ENCODE results near the gene SLC25A13. TPM values are rescaled to one million over a fixed set of nuclear protein-coding genes. Genes with fewer than 3 reads are reported as not detected.
"Not testable (repeated sequence)": the region's sequence is repeated elsewhere in the genome, so short reads cannot be mapped to it uniquely, and the experiment has no call there.

The SLC25A13 gene
- total RNA-seq, 1 donor from 2014 or later = 30.5 TPM

DNA sequence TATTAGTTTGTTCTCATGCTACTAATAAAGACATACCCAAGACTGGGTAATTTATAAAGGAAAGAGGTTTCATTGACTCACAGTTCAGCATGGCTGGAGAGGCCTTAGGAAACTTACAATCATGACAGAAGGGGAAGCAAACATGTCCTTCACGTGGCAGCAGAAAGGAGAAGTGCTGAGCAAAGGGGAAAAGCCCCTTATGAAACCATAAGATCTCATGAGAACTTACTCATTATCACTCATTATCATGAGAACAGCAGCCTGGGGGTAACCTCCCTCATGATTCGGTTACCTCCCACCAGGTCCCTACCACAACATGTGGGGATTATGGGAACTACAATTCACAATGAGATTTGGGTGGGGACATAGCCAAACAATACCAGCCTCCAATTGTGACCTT is 4.9 kb upstream of the SLC25A13 start:
- DNase-seq (ENCODE audit: low spot score) = not testable (repeated sequence)

DNA sequence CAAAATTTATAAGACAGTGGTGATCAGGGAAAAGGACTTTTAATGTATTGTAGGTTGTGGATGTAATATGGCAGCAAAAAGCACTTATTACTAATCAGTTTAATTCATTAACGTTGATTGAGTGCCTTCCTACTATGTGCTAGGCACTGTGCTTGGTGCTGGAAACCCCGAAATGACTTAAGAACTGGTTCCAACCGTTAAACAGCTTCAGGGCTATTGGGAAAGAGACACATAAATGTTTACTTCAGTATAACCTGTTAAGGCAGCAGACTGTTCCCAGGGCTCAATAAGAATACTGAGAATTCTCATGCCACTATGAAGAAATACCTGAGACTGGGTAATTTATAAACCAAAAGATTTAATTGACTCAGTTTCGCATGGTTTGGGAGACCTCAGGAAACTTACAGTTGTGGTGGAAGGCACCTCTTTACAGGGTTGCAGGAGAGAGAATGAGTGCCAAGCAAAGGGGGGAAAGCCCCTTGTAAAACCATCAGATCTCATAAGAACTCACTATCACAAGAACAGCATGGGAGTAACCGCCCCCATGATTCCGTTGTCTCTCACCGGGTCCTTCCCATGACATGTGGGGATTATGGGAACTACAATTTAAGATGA is 1.1 kb upstream of the SLC25A13 start:
- DNase-seq (ENCODE audit: low spot score) = no peak

DNA sequence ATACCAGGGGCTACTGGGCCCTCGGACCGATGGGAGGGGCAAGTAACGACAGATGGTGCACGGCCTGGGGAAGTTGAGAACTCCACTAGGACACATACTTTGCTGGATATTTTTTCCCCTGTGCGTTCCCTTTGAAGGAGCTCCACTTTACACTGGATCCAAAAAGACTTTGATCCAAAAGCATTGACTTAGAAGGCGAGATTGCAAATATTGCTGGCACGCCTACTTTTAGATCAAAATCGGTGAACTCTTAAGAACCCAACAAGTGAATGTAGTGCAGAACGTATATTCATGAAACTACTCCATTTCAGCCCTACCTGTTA is 436 bp upstream of the SLC25A13 start:
- DNase-seq (ENCODE audit: low spot score) = no peak

DNA sequence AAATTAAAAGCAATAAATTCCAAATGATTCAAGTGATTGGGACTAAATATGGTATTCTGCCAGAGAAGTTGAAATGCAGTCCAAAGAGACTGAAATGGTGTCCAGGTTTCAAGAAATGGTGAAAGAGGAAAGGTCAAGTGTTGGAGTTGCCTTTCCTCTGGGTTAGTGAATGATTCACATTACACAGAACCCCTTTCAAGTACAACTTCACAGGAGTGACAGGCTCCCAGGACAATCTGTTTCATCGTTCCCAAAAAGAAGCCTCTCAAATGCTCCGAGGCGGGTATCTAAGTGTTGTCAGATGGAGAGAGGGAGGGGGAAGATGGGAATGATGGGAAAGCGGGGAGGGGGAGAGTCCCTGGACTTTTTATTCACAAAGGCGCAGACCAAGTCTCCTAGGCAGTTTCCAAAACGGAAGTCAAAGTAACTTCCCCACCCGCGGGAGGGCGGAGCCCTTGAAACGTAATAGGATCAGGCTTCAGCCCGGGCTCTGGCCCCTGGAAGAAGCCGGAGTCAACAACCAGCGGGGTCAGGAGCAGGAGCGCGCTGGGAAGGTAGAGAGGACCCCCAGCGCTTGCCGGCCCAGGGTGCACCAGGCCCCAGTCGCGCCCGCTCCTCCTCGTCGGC is 754 bp downstream of the SLC25A13 start:
- DNase-seq (ENCODE audit: low spot score) = peak; percentile 93

DNA sequence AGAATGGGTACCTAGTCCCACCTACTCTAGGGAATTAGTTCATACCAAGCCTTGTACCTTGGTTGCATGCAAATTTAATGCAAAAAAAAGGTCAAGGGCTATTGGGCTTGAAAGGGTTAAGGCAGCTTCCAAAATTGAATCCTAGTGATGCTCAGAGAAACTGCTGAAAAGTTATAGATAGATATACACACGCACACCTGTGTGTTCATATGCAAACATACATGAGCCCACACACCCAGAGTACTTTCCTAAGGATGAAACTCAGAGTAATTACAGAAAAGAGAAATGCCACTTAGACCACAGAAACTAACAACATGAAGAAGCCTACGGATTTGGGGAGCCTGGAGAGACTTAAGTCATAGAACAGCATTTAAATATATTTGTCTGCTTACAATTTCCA is 1.5 kb downstream of the SLC25A13 start:
- no peak for DNase-seq (ENCODE audit: low spot score)

DNA sequence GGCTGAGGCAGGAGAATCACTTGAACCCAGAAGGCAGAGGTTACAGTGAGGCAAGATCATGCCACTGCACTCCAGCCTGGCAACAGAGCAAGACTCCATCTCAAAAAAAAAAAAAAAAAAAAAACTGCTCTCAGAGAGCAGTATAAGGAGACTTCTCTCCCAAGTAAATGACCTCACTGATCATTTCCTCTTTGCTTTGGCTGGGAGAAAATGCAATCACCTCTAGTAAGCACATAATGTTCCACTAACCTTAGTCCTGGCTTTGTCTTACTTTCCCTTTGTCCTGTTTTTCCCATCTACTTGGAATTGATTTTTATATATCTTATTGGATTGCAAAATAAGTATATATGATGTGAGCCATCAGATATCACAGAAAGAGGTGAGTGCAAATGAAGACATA is 2.5 kb downstream of the SLC25A13 start:
- no peak for DNase-seq (ENCODE audit: low spot score)

DNA sequence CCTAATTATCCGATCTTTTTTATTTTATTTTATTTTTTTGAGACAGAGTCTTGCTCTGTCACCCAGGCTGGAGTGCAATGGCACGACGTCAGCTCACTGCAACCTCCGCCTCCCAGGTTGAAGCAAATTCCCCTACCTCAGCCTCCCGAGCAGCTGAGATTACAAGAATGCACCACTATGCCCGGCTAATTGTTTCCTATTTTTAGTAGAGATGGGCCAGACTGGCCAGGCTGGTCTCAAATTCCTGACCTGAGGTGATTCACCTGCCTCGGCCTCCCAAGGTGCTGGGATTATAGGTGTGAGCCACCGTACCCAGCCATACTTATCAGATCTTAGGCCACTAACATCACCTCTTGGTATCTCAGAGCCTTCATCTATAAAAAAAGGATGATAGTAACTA is 4.9 kb downstream of the SLC25A13 start:
- no peak for DNase-seq (ENCODE audit: low spot score)

DNA sequence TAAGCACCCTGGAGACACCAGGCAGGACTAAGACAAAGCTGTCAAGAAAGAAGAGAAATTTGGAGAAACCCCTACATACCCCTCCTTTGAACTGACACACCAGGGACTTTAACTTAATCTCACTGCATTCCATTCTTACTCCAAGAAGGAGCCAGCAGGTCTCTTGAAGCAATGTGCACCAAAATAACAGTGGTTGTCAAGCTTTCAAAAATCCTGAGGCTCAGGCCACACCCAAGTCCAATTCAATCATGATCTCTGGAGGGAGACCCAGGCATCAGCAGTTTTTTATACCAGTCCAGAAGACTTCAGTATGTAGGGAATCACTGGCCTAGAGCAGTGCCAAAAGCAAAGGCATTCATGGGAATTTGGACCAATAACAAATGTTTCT is 6.8 kb downstream of the SLC25A13 start:
- DNase-seq (ENCODE audit: low spot score) = no peak

DNA sequence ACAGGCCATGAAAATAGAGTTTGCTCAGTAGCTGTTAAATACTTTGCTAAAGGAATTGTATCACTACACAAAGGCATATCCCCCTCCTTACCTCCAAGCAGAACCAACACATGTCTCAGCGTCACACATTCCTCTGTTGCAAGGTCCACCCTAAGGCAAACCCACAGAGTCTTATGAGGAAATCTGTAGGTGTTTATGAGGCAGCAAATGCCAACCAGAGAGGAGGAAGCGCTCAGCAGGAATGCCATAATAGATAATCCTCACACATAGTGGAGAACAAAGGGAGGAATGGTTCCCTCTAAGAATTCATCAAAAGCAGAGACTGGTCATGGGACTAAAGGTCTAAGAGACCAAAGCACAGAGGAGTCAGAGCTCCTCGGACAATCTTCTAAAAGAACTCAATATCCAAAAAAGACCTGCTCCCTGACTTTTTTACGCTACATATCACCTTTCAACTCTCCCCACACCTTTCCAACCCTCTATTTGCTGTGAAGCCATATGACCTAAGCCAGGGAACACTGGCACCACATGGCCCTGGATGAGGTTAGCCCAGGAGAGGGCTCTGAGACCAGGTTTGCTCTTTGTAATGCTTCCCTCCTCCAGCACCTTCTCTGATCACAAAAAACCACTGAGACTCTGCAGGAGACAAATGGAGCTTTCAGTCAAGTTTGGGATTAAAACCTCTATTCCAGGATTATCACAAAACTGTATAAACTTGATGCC is 7.3 kb downstream of the SLC25A13 start:
- no peak for DNase-seq (ENCODE audit: low spot score)

DNA sequence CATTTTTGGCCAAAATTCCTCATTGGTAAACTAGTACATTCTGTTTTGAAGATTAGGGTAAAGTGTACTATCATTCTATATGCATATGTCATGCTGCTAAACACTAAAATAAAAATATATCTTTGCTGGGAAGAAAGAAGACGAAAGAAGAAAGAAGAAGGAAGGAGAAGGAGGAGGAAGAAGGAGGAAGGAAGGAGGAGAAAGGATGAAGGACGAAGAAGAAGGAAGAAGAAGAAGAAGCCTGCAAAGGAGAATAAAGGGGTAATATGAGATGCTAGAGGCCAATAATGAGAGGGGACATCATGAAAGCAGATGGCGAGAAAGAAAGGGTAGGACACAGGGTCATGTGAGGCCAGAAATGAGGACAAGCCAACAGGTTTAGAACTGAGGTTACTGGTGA is 8.0 kb downstream of the SLC25A13 start:
- no peak for DNase-seq (ENCODE audit: low spot score)

DNA sequence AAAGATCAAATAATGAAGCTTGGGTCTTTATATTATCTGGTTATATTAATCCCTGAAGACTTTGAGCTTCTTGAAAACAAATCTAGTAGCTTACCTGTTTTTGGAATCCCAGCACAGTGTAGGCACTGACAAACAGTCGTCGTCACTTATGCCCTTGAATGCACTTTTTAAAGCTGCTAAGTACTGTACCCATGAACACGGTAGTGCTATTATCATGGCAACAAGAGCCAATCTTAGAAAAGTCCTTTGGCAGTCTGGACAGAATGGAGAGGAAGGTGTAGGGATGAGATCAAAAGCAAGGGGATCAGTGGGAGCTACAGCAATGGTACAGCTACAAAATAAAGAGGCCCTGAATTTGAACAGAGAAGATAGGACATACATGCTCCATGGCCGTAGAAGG is 9.4 kb downstream of the SLC25A13 start:
- no peak for DNase-seq (ENCODE audit: low spot score)

DNA sequence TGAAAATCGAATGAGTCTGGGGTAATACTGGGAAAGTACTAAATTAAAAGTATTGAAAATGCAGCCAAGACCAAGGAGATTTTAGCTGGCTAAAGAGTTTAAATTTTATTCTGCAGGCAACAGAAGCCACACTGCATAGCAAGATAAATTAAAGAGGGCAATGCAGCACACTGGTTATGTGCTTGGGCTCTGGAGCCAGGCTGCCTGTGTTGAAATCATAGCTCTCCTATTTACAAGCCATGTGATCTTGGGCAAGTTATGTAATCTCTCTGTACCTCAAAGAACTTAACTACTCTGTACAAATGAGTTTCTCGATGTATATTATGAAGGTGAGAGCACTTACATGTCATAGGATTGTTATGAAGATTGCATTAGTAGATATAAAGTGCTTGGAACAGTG is 9.9 kb downstream of the SLC25A13 start:
- no peak for DNase-seq (ENCODE audit: low spot score)

DNA sequence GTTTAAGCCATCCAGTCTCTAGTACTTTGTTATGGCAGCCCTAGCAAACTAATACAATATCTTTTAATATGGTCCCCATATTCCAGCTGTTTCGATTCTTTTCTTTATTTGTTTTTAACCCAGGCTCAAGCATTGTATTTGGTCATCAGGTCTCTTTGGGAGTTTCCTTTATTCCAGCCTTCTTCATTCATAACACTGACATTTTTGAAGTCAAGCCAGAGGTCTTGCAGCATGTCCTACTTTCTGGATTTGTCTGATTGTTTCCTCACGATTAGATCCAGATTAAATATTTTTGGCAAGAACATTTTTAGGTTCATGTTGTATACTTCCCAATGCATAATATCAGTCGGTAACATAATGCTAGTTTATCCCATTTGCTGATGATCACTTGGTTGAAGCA is 11.8 kb downstream of the SLC25A13 start:
- no peak for DNase-seq (ENCODE audit: low spot score)

DNA sequence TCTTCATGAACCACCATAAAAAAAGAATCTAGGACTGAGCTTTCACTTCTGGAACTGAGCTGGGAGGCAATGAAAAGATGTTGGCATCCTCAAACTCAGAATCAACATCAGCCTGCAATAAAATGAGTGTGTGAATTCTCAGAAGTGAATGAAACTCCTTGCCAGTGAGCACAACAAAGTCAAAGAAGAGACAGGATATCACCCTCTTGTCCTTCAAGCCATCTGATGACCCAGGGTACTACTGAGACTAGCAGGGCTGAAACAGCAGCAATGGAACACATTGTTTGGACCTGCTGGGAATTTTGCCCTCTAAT is 13.0 kb downstream of the SLC25A13 start:
- DNase-seq (ENCODE audit: low spot score) = no peak

DNA sequence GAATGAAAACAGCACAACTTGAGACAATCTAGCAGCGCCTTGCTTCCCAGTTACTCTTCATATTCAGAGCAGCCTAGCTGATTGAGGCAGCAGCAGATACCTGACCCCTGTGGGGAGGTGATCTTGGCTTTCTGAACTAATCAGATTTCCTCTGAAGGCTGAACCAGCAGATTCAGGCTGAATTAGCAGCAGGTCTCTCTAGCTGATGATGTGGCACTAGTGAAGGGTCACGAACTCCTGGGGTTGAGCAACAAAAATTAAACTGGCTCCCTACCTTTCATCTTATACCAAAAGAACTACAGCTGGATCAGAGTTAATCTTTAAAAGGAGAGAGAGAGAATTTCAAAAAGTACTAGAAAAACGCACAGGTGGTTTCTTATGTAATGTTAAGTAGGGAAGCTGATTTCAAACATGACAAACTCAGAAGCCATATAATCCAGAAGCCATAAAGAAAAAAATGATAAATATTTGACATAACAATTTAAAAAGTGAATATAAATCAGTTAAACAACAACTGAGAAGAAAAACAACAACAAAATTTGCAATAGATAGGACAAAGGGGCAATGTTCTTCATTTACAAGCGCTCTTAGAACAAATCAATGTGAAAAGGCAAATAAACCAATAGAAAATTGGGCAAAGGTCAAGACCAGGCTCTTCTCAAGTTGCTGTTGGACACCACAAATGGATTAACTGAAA is 13.5 kb downstream of the SLC25A13 start:
- no peak for DNase-seq (ENCODE audit: low spot score)

DNA sequence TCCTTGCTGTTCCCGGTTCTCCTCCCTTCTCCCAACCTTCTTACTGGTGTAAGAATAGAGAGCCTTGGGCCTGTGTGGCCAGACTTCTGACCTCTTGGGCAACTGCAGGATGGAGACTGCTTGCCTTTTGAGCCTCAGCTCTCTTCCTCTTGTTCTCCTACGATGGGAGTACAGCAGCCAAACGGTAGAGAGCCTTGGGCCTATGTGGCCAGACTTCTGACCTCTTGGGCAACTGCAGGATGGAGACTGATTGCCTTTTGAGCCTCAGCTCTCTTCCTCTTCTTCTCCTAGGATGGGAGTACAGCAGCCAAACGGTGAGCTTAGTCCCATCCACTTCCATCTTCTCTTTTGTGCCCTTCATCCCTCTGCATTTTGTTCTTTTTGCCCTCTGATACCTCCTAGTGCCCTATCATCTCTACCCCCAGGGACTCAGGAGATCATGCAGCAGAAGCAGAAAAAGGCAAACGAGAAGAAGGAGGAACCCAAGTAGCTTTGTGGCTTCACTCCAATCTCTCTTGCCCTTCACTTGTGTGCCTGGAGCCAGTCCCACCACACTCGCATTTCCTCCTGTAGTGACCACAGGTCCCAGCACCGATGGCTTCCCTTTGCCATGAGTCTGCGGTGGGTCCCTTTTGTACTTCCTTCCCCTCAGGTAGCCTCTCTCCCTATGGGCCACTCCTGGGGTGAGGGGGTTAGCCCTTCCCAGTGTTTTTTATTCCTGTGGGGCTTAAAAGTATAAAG is 15.3 kb downstream of the SLC25A13 start:
- no peak for DNase-seq (ENCODE audit: low spot score)

DNA sequence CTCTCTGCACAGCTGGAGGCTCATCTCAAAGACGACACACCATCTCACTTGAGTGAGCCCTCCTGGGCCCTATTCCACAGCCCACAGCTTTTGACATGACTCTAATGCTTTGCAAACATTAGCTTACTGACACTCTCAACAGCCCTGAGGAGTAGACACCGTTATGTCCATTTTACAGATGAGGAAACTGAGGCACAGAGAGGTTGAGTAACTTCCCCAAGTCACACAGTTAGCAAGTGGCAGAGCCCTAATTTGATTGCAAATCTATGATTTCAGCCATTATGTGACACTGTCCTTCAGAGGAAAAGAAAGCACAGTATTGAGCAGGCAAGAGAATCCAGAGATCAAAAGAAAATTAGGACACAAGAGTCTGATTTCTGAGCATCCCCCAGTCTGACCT is 16.0 kb downstream of the SLC25A13 start:
- no peak for DNase-seq (ENCODE audit: low spot score)

DNA sequence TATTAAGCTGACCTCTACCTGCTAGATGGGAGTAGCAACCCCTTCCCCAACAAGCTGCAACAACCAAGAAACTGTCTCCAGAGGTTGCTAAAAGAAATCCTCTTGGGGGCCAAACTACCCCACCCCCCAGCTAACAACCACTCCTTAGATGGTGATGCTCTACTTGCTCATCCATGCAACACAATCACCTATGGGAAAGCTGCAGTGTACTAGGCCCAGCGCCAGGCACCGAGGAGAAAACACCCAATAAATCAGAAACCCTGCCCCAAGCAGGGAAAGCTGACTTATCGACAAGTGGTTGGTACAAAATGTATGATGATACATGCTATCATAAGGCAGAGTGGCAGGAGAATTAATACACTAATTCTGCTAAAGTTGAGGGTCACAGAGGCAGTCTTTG is 17.3 kb downstream of the SLC25A13 start:
- DNase-seq (ENCODE audit: low spot score) = no peak

DNA sequence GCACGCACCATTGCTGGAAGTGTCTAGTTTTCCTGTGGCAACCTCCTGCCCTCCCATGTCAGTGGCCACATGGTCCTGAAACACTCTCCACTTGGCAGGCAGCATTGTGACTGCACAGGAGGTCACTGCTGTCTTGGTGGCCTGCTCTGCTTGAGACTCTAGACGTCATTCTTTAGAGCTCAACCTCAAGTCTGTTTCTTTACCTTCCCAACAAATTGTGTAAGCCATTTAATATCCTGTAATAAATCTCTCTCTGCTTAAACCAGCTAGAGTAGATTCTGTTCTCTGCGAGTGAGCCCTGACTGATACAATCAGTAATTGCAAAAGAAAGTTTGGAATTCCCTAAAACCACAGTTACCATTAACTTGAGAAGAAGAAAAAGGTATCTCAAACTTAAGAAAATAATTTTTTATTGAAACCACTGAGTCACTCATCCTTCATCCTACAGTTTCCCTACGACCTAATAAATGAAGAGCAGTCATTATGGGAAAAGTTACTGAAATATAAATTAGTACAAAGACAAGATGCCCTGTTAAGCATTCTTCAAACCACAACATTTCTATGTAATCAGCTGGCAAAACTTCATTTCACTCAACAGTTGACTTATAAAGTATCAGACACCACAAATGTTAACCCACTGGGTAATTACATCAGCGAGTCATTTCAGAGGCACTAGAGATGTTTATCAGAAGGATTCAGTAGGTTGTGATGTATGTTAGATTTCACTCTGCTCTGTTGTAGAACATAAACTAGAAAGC is 18.0 kb downstream of the SLC25A13 start:
- no peak for DNase-seq (ENCODE audit: low spot score)

DNA sequence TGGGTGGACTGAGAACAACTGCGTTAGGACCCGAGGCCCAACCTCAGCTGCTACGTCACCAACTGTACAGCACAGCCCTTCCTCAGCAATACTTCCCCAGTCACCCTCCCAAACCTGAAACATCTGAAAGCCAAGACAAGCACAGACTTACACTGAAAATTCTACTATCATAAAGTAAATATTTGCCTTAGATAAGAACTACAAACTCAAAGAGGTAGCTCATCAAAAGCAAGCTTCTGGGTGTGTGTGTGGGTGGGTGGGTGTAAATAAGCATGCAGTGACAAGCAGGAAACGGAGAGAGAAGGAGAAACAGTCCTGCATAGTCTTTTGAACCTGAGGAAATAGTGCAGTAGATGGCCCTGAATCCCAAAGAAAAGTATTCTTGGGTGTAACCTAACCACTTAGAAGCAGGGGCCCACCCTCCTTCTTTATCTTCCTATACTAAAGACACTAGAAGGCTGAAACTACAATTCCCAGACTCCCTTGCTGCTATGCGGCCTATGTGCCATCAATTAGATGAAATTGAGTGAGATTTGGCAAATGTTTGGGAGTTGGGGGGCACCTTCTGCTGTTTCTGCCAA is 18.7 kb downstream of the SLC25A13 start:
- DNase-seq (ENCODE audit: low spot score) = no peak

DNA sequence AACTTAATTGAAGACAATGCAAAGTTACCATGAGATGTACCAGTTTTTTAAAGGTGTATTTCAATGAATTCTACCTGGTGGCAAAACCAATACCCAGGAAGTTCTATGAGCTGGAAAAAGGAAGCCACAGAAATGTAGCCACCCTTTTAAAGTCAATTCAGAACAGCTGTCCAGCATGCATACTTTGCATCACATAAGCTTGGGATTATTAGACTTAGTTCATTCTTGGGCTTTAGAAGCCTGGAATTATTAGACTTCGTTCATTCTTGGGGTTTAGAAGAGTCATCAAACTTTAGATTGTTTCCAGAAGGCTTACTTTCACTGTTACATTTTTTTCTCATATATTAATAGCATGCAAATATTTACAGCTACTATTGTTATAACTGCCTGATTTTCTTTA is 20.9 kb downstream of the SLC25A13 start:
- no peak for DNase-seq (ENCODE audit: low spot score)
